SK-N-SH treated with all-trans-retinoic acid at 6 μM for 48 hours (cell line): ENCODE results near the gene RELT.

ENCODE experiments used
- ATAC-seq: fragments of 200-7000 bp; cut with Tn5 transposase; 3 replicates; pipeline ENCODE4 v1.9.1; 2020; ENCODE audit warnings: mild to moderate bottlenecking, moderate library complexity
- ARNTL ChIP-seq: fragments of 450-650 bp; formaldehyde crosslinking; IDR thresholded peaks from 2 replicates; pipeline ENCODE4 v1.5.0; 2020; ENCODE audit warnings: low read depth, mild to moderate bottlenecking, moderate library complexity, borderline replicate concordance
- BACH2 ChIP-seq: fragments of 250-450 bp; sonication (Bioruptor Pico); IDR thresholded peaks from 2 replicates; pipeline ENCODE4 v1.9.0; 2021; ENCODE audit warnings: mild to moderate bottlenecking, borderline replicate concordance
- CSDC2 ChIP-seq: fragments of 250-450 bp; sonication (Bioruptor Pico); IDR thresholded peaks from 2 replicates; pipeline ENCODE4 v1.5.0; 2020; ENCODE audit warnings: mild to moderate bottlenecking, moderate library complexity
- ESRRG ChIP-seq: fragments of 250-450 bp; sonication (Bioruptor Pico); IDR thresholded peaks from 2 replicates; pipeline ENCODE4 v1.6.1; 2021; ENCODE audit warnings: mild to moderate bottlenecking
- GLIS3 ChIP-seq: fragments of 250-450 bp; sonication (Bioruptor Pico); IDR thresholded peaks from 2 replicates; pipeline ENCODE4 v1.5.0; 2020; ENCODE audit warnings: mild to moderate bottlenecking, moderate library complexity
- ISL1 ChIP-seq: fragments of 250-450 bp; sonication (Bioruptor Pico); IDR thresholded peaks from 2 replicates; pipeline ENCODE4 v2.1.2; 2022; ENCODE audit warnings: mild to moderate bottlenecking, moderate library complexity
- OSR1 ChIP-seq: fragments of 250-450 bp; sonication (Bioruptor Pico); IDR thresholded peaks from 2 replicates; pipeline ENCODE4 v1.8.0; 2022; ENCODE audit warnings: moderate library complexity, mild to moderate bottlenecking, inconsistent platforms
- PPARA ChIP-seq: fragments of 250-450 bp; sonication (Bioruptor Pico); IDR thresholded peaks from 2 replicates; pipeline ENCODE4 v1.5.0; 2020; ENCODE audit warnings: mild to moderate bottlenecking, borderline replicate concordance
- RARB ChIP-seq: fragments of 250-450 bp; sonication (Bioruptor Pico); IDR thresholded peaks from 2 replicates; pipeline ENCODE4 v1.8.0; 2021; ENCODE audit warnings: mild to moderate bottlenecking, moderate library complexity
- SNAI2 ChIP-seq: fragments of 250-450 bp; sonication (Bioruptor Pico); IDR thresholded peaks from 2 replicates; pipeline ENCODE4 v1.5.0; 2020; ENCODE audit warnings: mild to moderate bottlenecking, moderate library complexity
- TCF4 ChIP-seq: fragments of 250-450 bp; sonication (Bioruptor Pico); IDR thresholded peaks from 2 replicates; pipeline ENCODE4 v1.8.0; 2021; ENCODE audit warnings: mild to moderate bottlenecking, moderate library complexity, borderline replicate concordance
- TOX ChIP-seq: fragments of 250-450 bp; sonication (Bioruptor Pico); IDR thresholded peaks from 2 replicates; pipeline ENCODE4 v1.8.0; 2021; ENCODE audit warnings: mild to moderate bottlenecking, moderate library complexity, borderline replicate concordance
- ZC3H10 ChIP-seq: fragments of 250-450 bp; sonication (Bioruptor Pico); IDR thresholded peaks from 2 replicates; pipeline ENCODE4 v1.5.1; 2021; ENCODE audit warnings: mild to moderate bottlenecking, moderate library complexity
- ZFP3 ChIP-seq: fragments of 250-450 bp; sonication (Bioruptor Pico); IDR thresholded peaks from 2 replicates; pipeline ENCODE4 v1.5.0; 2020; ENCODE audit warnings: mild to moderate bottlenecking, moderate library complexity
- ZFP30 ChIP-seq: fragments of 450-650 bp; formaldehyde crosslinking; IDR thresholded peaks from 2 replicates; pipeline ENCODE4 v1.5.0; 2022; ENCODE audit warnings: mild to moderate bottlenecking, moderate library complexity
- ZNF565 ChIP-seq: fragments of 450-650 bp; formaldehyde crosslinking; conservative IDR thresholded peaks from 2 replicates; pipeline ENCODE4 v1.5.0; 2020; ENCODE audit warnings: low read depth, mild to moderate bottlenecking, moderate library complexity
- ZNF70 ChIP-seq: fragments of 450-650 bp; formaldehyde crosslinking; IDR thresholded peaks from 2 replicates; pipeline ENCODE4 v1.5.0; 2020; ENCODE audit warnings: mild to moderate bottlenecking, moderate library complexity
- ZNF8 ChIP-seq: fragments of 450-650 bp; formaldehyde crosslinking; IDR thresholded peaks from 2 replicates; pipeline ENCODE4 v1.5.0; 2020; ENCODE audit warnings: mild to moderate bottlenecking, moderate library complexity
- TF ChIP-seq, protein P1 (sequence below): fragments of 250-450 bp; sonication (Bioruptor Pico); IDR thresholded peaks from 2 replicates; pipeline ENCODE4 v1.8.0; 2020; ENCODE audit warnings: mild to moderate bottlenecking, moderate library complexity, borderline replicate concordance
- TF ChIP-seq, protein P2 (sequence below): fragments of 250-450 bp; sonication (Bioruptor Pico); IDR thresholded peaks from 2 replicates; pipeline ENCODE4 v1.8.0; 2021; ENCODE audit warnings: low read depth, mild to moderate bottlenecking, moderate library complexity, borderline replicate concordance
- TF ChIP-seq, protein P3 (sequence below): fragments of 250-450 bp; sonication (Bioruptor Pico); IDR thresholded peaks from 2 replicates; pipeline ENCODE4 v1.5.1; 2021; ENCODE audit warnings: mild to moderate bottlenecking, moderate library complexity
- TF ChIP-seq, protein P4 (sequence below): fragments of 250-450 bp; sonication (Bioruptor Pico); IDR thresholded peaks from 2 replicates; pipeline ENCODE4 v1.5.1; 2020; ENCODE audit warnings: low read depth, mild to moderate bottlenecking, moderate library complexity
- TF ChIP-seq, protein P5 (sequence below): fragments of 250-450 bp; sonication (Bioruptor Pico); IDR thresholded peaks from 2 replicates; pipeline ENCODE4 v1.5.0; 2020; ENCODE audit warnings: mild to moderate bottlenecking, moderate library complexity

The RELT gene

DNA sequence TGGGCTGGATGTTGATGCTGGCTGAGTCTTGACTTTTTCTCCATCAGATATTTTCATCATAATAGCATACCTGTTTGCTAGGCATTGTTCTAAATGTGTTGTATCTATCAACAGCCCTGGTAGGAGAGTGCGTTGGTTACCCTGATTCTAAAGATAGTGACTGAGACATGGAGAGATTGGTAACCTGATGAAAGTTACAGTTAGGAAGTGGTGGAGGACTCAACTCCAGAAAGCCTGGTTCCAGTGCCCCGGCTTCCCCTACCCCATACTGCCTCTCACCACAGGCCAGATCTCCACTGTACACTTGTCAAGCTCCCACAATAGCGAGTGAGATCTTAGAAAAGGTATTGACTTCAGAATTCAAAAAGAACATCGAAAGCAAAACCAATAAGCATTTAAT lies 22.8 kb upstream of the RELT start:
- ATAC-seq, result no peak
- TF ChIP-seq ZNF565 (CRISPR knock-in tag) (no peak), TOX (CRISPR knock-in tag) (no peak), PPARA (CRISPR knock-in tag) (no peak), CSDC2 (CRISPR knock-in tag) (no peak), SNAI2 (CRISPR knock-in tag) (no peak), OSR1 (no peak), ZFP30 (no peak), ESRRG (no peak), GLIS3 (CRISPR knock-in tag) (no peak), ZFP3 (CRISPR knock-in tag) (no peak), ARNTL (no peak), ZC3H10 (CRISPR knock-in tag) (no peak), TCF4 (no peak)
- TF ChIP-seq, protein P1, sequence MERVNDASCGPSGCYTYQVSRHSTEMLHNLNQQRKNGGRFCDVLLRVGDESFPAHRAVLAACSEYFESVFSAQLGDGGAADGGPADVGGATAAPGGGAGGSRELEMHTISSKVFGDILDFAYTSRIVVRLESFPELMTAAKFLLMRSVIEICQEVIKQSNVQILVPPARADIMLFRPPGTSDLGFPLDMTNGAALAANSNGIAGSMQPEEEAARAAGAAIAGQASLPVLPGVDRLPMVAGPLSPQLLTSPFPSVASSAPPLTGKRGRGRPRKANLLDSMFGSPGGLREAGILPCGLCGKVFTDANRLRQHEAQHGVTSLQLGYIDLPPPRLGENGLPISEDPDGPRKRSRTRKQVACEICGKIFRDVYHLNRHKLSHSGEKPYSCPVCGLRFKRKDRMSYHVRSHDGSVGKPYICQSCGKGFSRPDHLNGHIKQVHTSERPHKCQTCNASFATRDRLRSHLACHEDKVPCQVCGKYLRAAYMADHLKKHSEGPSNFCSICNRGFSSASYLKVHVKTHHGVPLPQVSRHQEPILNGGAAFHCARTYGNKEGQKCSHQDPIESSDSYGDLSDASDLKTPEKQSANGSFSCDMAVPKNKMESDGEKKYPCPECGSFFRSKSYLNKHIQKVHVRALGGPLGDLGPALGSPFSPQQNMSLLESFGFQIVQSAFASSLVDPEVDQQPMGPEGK (CRISPR knock-in tag), result no peak
- TF ChIP-seq, protein P2, sequence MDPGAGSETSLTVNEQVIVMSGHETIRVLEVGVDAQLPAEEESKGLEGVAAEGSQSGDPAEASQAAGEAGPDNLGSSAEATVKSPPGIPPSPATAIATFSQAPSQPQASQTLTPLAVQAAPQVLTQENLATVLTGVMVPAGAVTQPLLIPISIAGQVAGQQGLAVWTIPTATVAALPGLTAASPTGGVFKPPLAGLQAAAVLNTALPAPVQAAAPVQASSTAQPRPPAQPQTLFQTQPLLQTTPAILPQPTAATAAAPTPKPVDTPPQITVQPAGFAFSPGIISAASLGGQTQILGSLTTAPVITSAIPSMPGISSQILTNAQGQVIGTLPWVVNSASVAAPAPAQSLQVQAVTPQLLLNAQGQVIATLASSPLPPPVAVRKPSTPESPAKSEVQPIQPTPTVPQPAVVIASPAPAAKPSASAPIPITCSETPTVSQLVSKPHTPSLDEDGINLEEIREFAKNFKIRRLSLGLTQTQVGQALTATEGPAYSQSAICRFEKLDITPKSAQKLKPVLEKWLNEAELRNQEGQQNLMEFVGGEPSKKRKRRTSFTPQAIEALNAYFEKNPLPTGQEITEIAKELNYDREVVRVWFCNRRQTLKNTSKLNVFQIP, result no peak
- TF ChIP-seq, all 23 proteins: peak for 0

DNA sequence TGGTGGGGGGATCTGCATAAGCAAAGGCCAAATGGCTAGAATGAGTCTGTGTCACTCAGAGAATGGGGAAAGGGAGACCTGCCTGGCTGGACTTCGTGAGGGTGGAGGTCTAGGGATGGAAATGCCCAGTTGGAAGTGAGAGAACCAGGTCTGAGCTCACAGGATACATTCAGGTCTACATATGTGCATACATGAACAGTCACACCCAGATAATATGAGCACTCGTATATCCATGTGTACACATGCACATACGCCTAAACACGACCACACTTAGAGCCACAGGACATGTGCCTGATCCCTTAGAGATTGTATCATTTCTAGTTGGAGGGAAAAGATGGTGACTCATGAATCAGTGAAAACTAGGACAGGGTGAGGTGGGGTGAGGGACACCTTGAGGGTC lies 21.1 kb upstream of the RELT start:
- ATAC-seq, result no peak

DNA sequence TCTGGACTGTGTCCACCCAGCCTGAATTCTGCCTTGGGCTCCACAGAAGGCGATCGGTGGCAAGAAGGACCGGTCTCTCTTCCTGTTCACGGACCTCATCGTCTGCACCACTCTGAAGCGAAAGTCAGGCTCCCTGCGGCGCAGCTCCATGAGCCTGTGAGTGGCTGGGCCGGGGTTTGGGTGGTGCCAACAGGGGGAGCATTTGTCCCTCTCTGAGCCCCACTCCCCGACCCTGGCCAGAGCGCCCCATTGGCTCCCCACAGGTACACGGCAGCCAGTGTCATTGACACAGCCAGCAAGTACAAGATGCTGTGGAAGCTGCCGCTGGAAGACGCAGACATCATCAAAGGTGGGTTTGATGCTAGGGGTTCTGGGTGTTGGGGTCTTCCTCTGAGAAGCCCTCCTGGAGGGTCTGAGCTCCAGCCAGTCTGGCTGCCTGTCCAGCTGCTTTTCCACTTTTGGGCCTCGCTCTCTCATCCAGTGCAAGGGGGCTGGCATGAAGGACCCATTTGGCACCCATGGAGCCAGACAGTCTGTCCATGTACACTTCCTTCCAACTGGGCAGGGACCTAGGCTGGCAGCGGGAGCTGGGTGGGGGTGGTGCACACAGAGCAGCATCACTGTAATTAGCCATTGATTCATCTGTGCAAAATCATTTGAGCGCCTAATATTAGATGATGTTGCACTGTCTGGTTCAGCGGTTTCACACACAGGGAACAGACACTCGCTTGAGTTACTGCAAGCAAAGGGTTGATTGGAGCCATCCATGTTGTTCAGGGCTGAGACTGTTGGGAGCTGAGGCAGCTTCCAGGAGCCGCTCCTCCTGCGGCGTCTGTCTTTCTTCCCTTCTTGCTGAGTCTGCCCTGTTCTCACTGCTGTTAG lies 19.0 kb upstream of the RELT start:
- ATAC-seq, result no peak
- TF ChIP-seq, protein P1 (CRISPR knock-in tag), result no peak
- TF ChIP-seq PPARA (CRISPR knock-in tag) (no peak), ZFP30 (no peak), RARB (CRISPR knock-in tag) (no peak), ZNF70 (CRISPR knock-in tag) (no peak), TOX (CRISPR knock-in tag) (no peak), TCF4 (no peak), CSDC2 (CRISPR knock-in tag) (no peak), BACH2 (CRISPR knock-in tag) (no peak), ESRRG (no peak), ZFP3 (CRISPR knock-in tag) (no peak), ARNTL (no peak), SNAI2 (CRISPR knock-in tag) (no peak)
- TF ChIP-seq, protein P3, sequence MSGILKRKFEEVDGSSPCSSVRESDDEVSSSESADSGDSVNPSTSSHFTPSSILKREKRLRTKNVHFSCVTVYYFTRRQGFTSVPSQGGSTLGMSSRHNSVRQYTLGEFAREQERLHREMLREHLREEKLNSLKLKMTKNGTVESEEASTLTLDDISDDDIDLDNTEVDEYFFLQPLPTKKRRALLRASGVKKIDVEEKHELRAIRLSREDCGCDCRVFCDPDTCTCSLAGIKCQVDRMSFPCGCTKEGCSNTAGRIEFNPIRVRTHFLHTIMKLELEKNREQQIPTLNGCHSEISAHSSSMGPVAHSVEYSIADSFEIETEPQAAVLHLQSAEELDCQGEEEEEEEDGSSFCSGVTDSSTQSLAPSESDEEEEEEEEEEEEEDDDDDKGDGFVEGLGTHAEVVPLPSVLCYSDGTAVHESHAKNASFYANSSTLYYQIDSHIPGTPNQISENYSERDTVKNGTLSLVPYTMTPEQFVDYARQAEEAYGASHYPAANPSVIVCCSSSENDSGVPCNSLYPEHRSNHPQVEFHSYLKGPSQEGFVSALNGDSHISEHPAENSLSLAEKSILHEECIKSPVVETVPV (CRISPR knock-in tag), result no peak

More for the DNA sequence above, 21.1 kb upstream of the RELT start:
- no peak for TF ChIP-seq BACH2 (CRISPR knock-in tag)
- TF ChIP-seq, protein P4, sequence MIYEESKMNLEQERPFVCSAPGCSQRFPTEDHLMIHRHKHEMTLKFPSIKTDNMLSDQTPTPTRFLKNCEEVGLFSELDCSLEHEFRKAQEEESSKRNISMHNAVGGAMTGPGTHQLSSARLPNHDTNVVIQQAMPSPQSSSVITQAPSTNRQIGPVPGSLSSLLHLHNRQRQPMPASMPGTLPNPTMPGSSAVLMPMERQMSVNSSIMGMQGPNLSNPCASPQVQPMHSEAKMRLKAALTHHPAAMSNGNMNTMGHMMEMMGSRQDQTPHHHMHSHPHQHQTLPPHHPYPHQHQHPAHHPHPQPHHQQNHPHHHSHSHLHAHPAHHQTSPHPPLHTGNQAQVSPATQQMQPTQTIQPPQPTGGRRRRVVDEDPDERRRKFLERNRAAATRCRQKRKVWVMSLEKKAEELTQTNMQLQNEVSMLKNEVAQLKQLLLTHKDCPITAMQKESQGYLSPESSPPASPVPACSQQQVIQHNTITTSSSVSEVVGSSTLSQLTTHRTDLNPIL (CRISPR knock-in tag), result no peak
- TF ChIP-seq ESRRG, result no peak
- no peak for TF ChIP-seq ZFP30
- no peak for TF ChIP-seq ZFP3 (CRISPR knock-in tag)
- no peak for TF ChIP-seq ZNF70 (CRISPR knock-in tag)
- TF ChIP-seq, protein P5, sequence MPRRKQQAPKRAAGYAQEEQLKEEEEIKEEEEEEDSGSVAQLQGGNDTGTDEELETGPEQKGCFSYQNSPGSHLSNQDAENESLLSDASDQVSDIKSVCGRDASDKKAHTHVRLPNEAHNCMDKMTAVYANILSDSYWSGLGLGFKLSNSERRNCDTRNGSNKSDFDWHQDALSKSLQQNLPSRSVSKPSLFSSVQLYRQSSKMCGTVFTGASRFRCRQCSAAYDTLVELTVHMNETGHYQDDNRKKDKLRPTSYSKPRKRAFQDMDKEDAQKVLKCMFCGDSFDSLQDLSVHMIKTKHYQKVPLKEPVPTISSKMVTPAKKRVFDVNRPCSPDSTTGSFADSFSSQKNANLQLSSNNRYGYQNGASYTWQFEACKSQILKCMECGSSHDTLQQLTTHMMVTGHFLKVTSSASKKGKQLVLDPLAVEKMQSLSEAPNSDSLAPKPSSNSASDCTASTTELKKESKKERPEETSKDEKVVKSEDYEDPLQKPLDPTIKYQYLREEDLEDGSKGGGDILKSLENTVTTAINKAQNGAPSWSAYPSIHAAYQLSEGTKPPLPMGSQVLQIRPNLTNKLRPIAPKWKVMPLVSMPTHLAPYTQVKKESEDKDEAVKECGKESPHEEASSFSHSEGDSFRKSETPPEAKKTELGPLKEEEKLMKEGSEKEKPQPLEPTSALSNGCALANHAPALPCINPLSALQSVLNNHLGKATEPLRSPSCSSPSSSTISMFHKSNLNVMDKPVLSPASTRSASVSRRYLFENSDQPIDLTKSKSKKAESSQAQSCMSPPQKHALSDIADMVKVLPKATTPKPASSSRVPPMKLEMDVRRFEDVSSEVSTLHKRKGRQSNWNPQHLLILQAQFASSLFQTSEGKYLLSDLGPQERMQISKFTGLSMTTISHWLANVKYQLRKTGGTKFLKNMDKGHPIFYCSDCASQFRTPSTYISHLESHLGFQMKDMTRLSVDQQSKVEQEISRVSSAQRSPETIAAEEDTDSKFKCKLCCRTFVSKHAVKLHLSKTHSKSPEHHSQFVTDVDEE, result no peak
- TF ChIP-seq ZC3H10 (CRISPR knock-in tag), result no peak
- TF ChIP-seq TOX (CRISPR knock-in tag), result no peak
- no peak for TF ChIP-seq ISL1 (CRISPR knock-in tag)
- no peak for TF ChIP-seq ZNF8
